Measurements from ENCODE around the gene MR1.

MR1 gene

GRCh38 chr1:181087400-181087901 lies 53.7 kb downstream of the MR1 start:
- ATAC-seq (ENCODE audit: low read depth), result peak; percentile 26
- DNase-seq (ENCODE audit: low spot score in 2 of 2), result peak; percentile 20 to 45
- peak overlapping the region; percentile 99 for H3K27ac Mint-ChIP-seq
- H3K4me1 Mint-ChIP-seq, result peaks cover 28% of the 10 kb centered on the region
- no peaks in the 10 kb centered on the region for H3K27me3 Mint-ChIP-seq
- peak overlapping the region; percentile 99 for H3K4me3 Mint-ChIP-seq
- H3K36me3 Mint-ChIP-seq, result peaks cover 16% of the 10 kb centered on the region
- H3K9me3 Mint-ChIP-seq, result no peaks in the 10 kb centered on the region

- peaks cover 21% of the 10 kb centered on the region for H3K36me3 Mint-ChIP-seq
- H3K27me3 Mint-ChIP-seq, result no peaks in the 10 kb centered on the region
- ATAC-seq (ENCODE audit: low read depth) (peak; percentile 65), DNase-seq (ENCODE audit: low spot score in 2 of 2) (peak; percentile 99)
- H3K9me3 Mint-ChIP-seq, result no peaks in the 10 kb centered on the region
- H3K27ac Mint-ChIP-seq, result peak within 1 kb of the TSS; percentile 99
- peak within 1 kb of the TSS; percentile 99 for H3K4me3 Mint-ChIP-seq
- peaks cover 36% of the 10 kb centered on the region for H3K4me1 Mint-ChIP-seq
Measured at GRCh38 chr1:181088079-181089016, 54.6 kb downstream of the MR1 start, which contains the start of gene IER5. Gene IER5, plus strand, starts transcription at chr1:181088700. Its CDS starts 203 bp downstream, at chr1:181088903.

GRCh38 chr1:181089017-181089675 lies 55.4 kb downstream of the MR1 start:
- Mint-ChIP-seq H3K4me1 (peaks cover 34% of the 10 kb centered on the region), H3K27me3 (no peaks in the 10 kb centered on the region), H3K4me3 (peak overlapping the region; percentile 99), H3K9me3 (no peaks in the 10 kb centered on the region), H3K36me3 (peaks cover 21% of the 10 kb centered on the region), H3K27ac (peak overlapping the region; percentile 99)
- DNase-seq (ENCODE audit: low spot score in 2 of 2), result peak; percentile 37 to 57
- ATAC-seq (ENCODE audit: low read depth), result no peak

DNA sequence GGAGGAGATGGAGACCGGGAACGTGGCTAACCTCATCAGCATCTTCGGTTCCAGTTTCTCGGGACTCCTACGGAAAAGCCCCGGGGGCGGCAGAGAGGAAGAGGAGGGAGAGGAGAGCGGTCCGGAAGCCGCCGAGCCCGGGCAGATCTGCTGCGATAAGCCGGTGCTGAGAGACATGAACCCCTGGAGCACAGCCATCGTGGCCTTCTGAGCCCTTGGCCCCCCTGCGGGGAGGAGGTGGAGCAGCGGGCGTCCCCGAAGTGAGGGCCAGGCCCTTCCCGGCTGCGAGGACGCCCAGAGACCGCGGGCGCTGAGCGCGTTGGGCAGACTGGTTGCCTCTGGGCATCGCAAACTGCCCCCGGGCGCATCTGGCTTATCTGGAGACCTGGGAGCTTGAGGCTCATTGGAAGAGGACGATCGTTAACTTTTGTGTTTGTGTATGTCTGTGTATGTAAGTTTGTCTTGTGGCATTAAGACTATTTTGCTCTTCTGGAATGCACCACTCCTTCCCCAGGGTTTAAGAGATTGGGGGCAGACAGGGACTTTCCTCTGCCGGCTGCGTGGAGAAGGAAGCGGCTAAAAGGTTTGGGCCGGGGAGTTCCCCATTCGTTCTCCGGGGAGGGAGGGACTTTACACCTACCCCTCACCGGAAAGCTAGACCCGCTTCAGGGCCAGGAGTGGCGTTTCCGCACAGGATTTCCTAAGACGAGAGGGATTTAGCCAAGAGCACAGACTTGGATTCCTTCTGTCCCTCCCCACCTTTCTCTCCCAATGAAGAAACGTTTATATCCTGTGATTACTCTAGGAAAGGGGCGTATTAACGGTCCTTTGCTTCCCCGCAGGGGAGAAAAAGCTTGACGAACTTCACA lies 56.1 kb downstream of the MR1 start:
- DNase-seq (ENCODE audit: low spot score in 2 of 2), result peak; percentile 74 to 87
- peaks cover 26% of the 10 kb centered on the region for H3K36me3 Mint-ChIP-seq
- ATAC-seq (ENCODE audit: low read depth), result peak; percentile 70
- no peaks in the 10 kb centered on the region for H3K9me3 Mint-ChIP-seq
- H3K27ac Mint-ChIP-seq, result peak overlapping the region; percentile 99
- H3K4me3 Mint-ChIP-seq, result peak overlapping the region; percentile 94
- H3K4me1 Mint-ChIP-seq, result peaks cover 33% of the 10 kb centered on the region
- no peaks in the 10 kb centered on the region for H3K27me3 Mint-ChIP-seq

DNA sequence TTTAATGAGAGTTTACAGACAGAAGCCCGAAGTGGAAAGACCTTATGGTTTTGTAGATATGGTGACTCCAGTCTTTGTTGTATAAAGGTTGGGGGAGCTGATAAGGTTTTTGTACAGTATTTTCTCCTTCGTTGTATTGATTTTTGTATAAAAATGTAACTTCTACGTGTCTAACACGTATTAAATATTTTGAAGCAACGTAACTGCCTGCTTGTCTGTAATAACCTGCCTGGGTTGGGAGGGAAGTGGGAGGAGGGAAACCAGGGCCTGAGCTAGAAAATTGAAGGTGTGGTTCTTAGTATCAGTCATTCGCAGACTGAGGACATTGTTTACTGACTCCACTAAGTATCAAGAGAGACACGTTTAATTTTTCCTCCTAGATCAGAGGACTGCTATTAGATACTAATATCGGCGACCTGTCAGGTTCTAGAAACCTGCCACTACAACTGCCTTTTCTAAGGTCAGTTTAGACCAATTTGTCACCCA lies 56.9 kb downstream of the MR1 start:
- Mint-ChIP-seq H3K36me3 (peaks cover 29% of the 10 kb centered on the region), H3K27me3 (no peaks in the 10 kb centered on the region), H3K9me3 (no peaks in the 10 kb centered on the region), H3K4me3 (peak overlapping the region; percentile 94), H3K27ac (peak overlapping the region; percentile 99), H3K4me1 (peaks cover 36% of the 10 kb centered on the region)
- ATAC-seq (ENCODE audit: low read depth), result no peak
- DNase-seq (ENCODE audit: low spot score in 2 of 2), result no peak

- H3K9me3 Mint-ChIP-seq, result no peaks in the 10 kb centered on the region
- H3K27me3 Mint-ChIP-seq, result no peaks in the 10 kb centered on the region
- peaks cover 32% of the 10 kb centered on the region for H3K36me3 Mint-ChIP-seq
- ATAC-seq (ENCODE audit: low read depth) (no peak), DNase-seq (ENCODE audit: low spot score in 2 of 2) (no peak)
- H3K4me3 Mint-ChIP-seq, result peak overlapping the region; percentile 94
- H3K27ac Mint-ChIP-seq, result peak overlapping the region; percentile 99
- peaks cover 33% of the 10 kb centered on the region for H3K4me1 Mint-ChIP-seq
Measured at GRCh38 chr1:181091309-181092040, 57.7 kb downstream of the MR1 start.

DNA sequence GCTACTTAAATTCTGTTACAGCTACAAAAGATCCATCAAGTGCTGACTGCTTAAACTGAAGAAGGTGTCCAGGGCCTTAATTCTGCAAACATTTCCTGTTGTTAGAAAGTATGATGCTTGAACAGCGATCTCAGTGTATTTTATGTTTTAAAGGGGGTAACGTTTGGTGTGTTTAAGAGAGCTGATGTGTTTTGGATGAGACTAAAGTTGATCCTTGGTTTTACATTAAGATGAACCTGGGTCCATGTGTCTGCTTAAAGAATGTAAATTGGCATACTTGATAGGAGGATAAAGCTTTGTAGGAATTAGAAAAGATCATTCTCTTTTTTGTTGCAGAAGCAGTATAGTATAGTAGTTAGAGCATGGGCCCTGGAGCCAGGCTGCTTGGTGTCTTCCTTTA lies 58.3 kb downstream of the MR1 start:
- peak overlapping the region; percentile 94 for H3K4me3 Mint-ChIP-seq
- no peaks in the 10 kb centered on the region for H3K9me3 Mint-ChIP-seq
- H3K36me3 Mint-ChIP-seq, result peaks cover 32% of the 10 kb centered on the region
- DNase-seq (ENCODE audit: low spot score in 2 of 2) (no peak), ATAC-seq (ENCODE audit: low read depth) (no peak)
- peaks cover 35% of the 10 kb centered on the region for H3K4me1 Mint-ChIP-seq
- H3K27me3 Mint-ChIP-seq, result no peaks in the 10 kb centered on the region
- peak overlapping the region; percentile 99 for H3K27ac Mint-ChIP-seq

GRCh38 chr1:181092883-181093458 lies 59.2 kb downstream of the MR1 start:
- peak overlapping the region; percentile 55 for H3K4me3 Mint-ChIP-seq
- H3K36me3 Mint-ChIP-seq, result peaks cover 32% of the 10 kb centered on the region
- peaks cover 30% of the 10 kb centered on the region for H3K4me1 Mint-ChIP-seq
- H3K27me3 Mint-ChIP-seq, result no peaks in the 10 kb centered on the region
- H3K9me3 Mint-ChIP-seq, result no peaks in the 10 kb centered on the region
- DNase-seq (ENCODE audit: low spot score in 2 of 2), result no peak
- ATAC-seq (ENCODE audit: low read depth), result no peak
- peak overlapping the region; percentile 99 for H3K27ac Mint-ChIP-seq

DNA sequence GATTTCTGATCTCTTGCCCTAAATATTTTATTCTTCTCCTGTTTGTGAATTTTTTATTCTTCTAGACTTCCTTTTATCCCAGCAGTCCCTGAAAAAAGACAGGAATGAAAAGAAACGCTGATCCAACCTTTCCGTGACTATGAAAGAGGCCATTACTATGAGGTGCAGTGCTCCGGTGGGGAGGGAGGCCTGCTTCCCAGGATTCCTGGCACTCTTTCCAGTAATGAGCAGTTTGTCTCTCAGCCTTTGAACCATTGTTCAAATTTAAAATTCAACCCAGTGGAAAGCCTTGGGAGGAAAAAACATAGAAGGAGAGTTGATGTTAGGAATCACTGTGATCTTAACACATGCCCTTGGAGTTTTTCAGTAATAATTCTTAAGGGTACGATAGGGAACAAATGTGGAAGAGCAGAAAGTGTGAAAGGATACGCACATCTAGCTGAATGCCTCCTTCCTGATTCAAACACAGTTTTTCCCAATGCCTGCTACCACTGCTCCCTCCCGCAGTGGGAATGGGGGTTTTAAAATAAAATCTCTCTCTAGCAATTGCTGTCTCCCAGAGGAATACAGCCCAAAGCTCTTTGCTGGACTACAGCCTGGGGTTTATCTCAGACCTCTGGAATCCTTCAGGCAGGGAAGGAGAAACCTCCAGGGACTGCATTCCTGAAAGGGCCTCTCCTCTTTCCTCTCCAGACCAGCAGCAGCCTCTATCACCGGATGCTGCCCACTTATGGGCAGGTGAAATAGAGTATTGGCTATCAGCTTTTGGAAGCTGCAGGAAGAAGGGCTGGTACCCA lies 60.8 kb downstream of the MR1 start:
- no peak for DNase-seq (ENCODE audit: low spot score in 2 of 2)
- no peaks in the 10 kb centered on the region for H3K9me3 Mint-ChIP-seq
- no peaks in the 10 kb centered on the region for H3K27me3 Mint-ChIP-seq
- no peak for ATAC-seq (ENCODE audit: low read depth)
- no peak overlapping the region for H3K4me3 Mint-ChIP-seq
- peaks cover 39% of the 10 kb centered on the region for H3K4me1 Mint-ChIP-seq
- peak overlapping the region; percentile 63 for H3K27ac Mint-ChIP-seq
- H3K36me3 Mint-ChIP-seq, result peaks cover 28% of the 10 kb centered on the region

- ATAC-seq (ENCODE audit: low read depth) (no peak), DNase-seq (ENCODE audit: low spot score in 2 of 2) (no peak)
- Mint-ChIP-seq H3K27ac (no peak overlapping the region), H3K4me1 (peaks cover 44% of the 10 kb centered on the region), H3K4me3 (no peak overlapping the region), H3K27me3 (no peaks in the 10 kb centered on the region), H3K36me3 (peaks cover 23% of the 10 kb centered on the region), H3K9me3 (no peaks in the 10 kb centered on the region)
Measured at GRCh38 chr1:181095260-181095659, 61.5 kb downstream of the MR1 start.

GRCh38 chr1:181095763-181096184 lies 62.0 kb downstream of the MR1 start:
- Mint-ChIP-seq H3K9me3 (no peaks in the 10 kb centered on the region), H3K4me3 (no peak overlapping the region), H3K27ac (no peak overlapping the region), H3K4me1 (peaks cover 49% of the 10 kb centered on the region), H3K27me3 (no peaks in the 10 kb centered on the region), H3K36me3 (peaks cover 23% of the 10 kb centered on the region)
- ATAC-seq (ENCODE audit: low read depth) (no peak), DNase-seq (ENCODE audit: low spot score in 2 of 2) (no peak)

GRCh38 chr1:181097242-181097641 lies 63.5 kb downstream of the MR1 start:
- no peak overlapping the region for H3K27ac Mint-ChIP-seq
- H3K4me3 Mint-ChIP-seq, result no peak overlapping the region
- H3K9me3 Mint-ChIP-seq, result no peaks in the 10 kb centered on the region
- no peak for DNase-seq (ENCODE audit: low spot score in 2 of 2)
- peaks cover 16% of the 10 kb centered on the region for H3K36me3 Mint-ChIP-seq
- no peaks in the 10 kb centered on the region for H3K27me3 Mint-ChIP-seq
- peaks cover 41% of the 10 kb centered on the region for H3K4me1 Mint-ChIP-seq
- ATAC-seq (ENCODE audit: low read depth), result no peak
